K562 treated with DMSO at 1 percent for 12 hours (cell line): ENCODE measurements around the gene CIB1. TPM values are rescaled to one million over a fixed set of nuclear protein-coding genes. Genes with fewer than 3 reads are reported as not detected.

Source experiments
- total RNA-seq: library from RNA; unstranded; fragments of 300-600 nt; gene quantifications from 2 replicates; pipeline ENCODE4 v1.2.3, GENCODE V29; 2022; ENCODE audit not compliant: insufficient read depth

The CIB1 gene
- 114 and 174 TPM in 2 replicates for total RNA-seq

GRCh38 chr15:90233387-90234095 is at the start of gene CIB1:
TSS of gene CIB1 (minus strand) at chr15:90233941. CDS start at chr15:90233885, 56 bp downstream.

GRCh38 chr15:90265271-90266060 is 31.7 kb upstream of the CIB1 start, which contains the start of gene NGRN:
TSS of gene NGRN (plus strand) at chr15:90265672. CDS start at chr15:90265713, 41 bp downstream.

GRCh38 chr15:90249203-90249863 is 15.6 kb upstream of the CIB1 start, which contains the start of gene TTLL13:
TSS of gene TTLL13 (plus strand) at chr15:90249556. CDS start at chr15:90250631, 1,075 bp downstream.

GRCh38 chr15:90234096-90234988 is 601 bp upstream of the CIB1 start, which contains the start of gene GDPGP1:
TSS of gene GDPGP1 (plus strand) at chr15:90234209. CDS start at chr15:90240909, 6,700 bp downstream.

GRCh38 chr15:90201130-90201943 is 32.4 kb downstream of the CIB1 start, which contains the start of gene SEMA4B:
TSS of gene SEMA4B (plus strand) at chr15:90201330. CDS start at chr15:90201579, 249 bp downstream.

Other genes starting within 250 kb of the CIB1 start
- gene ZNF710, start 232.6 kb downstream of the CIB1 start, total RNA-seq, result 5.2 and 16.1 TPM in 2 replicates
- gene IDH2, start 131.5 kb downstream of the CIB1 start, total RNA-seq, result 101 and 108 TPM in 2 replicates
- gene SEMA4B, start 32.6 kb downstream of the CIB1 start, total RNA-seq, result 19.0 and 41.5 TPM in 2 replicates
- gene GDPGP1, start 268 bp upstream of the CIB1 start, total RNA-seq, result 7.1 and 8.9 TPM in 2 replicates
- gene TTLL13, start 15.6 kb upstream of the CIB1 start, total RNA-seq, result 0.30 TPM in 1 of 2 replicates, not detected in the other
- gene NGRN, start 31.7 kb upstream of the CIB1 start, total RNA-seq, result 42.1 and 62.6 TPM in 2 replicates
- 0.38 and 11.5 TPM in 2 replicates for gene ZNF774, start 118.3 kb upstream of the CIB1 start, total RNA-seq
- 46.4 and 101 TPM in 2 replicates for gene IQGAP1, start 154.3 kb upstream of the CIB1 start, total RNA-seq